Measurements from ENCODE around the gene IL1RAPL1. TPM values are rescaled to one million over a fixed set of nuclear protein-coding genes. Genes with fewer than 3 reads are reported as not detected.
A peak's percentile ranks its signal among the peaks of the same experiment; 100 is the strongest.
"Not testable (repeated sequence)": the region's sequence is repeated elsewhere in the genome, so short reads cannot be mapped to it uniquely, and the experiment has no call there.

IL1RAPL1 gene
- total RNA-seq, 1 experiment from 2014 or later: 15.5 TPM

GRCh38 chrX:28626515-28626914 lies 39.3 kb downstream of the IL1RAPL1 start:
- DNase-seq (ENCODE audit: low spot score): no peak

DNA sequence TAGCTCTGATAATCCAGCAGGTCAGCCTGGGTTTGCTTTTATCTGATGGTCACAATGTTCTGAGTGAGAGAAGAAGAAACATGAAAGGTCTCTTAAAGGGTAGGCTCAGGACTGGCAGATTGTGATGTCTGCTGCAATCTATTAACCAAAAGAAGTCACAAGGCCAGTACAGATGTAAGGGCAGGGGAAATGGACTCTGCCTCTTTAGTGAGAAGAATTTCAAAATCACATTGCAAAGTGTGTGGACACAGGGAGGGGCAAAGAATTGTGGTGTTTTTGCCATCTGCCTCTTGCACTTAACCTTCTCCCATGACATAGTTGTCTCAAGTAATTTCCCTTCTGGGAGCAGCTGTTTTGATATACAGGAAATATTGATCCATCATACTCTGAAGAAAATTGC lies 40.9 kb downstream of the IL1RAPL1 start:
- DNase-seq (ENCODE audit: low spot score): no peak

GRCh38 chrX:28638775-28639174 lies 51.5 kb downstream of the IL1RAPL1 start:
- no peak for DNase-seq (ENCODE audit: low spot score)

GRCh38 chrX:28639451-28639850 lies 52.2 kb downstream of the IL1RAPL1 start:
- DNase-seq (ENCODE audit: low spot score): peak; percentile 40

DNA sequence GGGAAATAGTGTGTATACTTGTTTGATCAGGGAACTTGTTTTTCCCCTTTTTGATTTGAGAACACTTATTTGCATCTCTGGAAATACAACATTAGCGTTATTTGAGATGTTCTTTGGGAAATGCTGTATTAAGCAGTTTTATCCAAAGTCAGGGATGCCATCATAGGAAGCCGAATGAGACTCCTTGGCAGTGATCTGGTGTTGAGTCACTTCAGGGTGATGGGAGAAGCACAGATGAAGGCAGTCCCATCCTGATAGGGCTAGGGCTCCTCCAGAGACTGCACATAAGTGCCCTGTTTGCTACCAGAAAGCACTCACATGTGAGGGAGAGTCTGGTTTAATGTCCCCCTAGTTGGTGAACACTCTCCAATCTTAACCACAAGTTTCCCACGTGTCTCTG lies 62.3 kb downstream of the IL1RAPL1 start:
- no peak for DNase-seq (ENCODE audit: low spot score)

DNA sequence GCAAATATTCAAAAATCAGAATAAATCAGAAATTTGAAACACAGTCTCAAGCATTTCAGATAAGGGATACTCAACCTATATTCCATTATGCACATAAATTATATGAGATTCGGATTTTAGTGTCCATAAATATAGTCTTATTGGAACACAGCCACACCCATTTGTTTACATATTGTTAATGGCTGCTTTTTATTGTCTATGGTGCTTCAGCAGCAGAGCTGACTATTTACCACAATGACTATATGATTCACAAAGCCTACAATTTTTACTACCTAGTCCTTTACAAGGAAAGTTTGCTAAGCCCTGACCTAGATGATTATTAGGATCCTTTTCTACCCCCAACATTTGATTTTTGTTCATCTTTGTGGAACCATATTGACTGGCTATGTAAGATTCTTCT lies 63.9 kb downstream of the IL1RAPL1 start:
- DNase-seq (ENCODE audit: low spot score): no peak

GRCh38 chrX:28659269-28659668 lies 72.0 kb downstream of the IL1RAPL1 start:
- no peak for DNase-seq (ENCODE audit: low spot score)

DNA sequence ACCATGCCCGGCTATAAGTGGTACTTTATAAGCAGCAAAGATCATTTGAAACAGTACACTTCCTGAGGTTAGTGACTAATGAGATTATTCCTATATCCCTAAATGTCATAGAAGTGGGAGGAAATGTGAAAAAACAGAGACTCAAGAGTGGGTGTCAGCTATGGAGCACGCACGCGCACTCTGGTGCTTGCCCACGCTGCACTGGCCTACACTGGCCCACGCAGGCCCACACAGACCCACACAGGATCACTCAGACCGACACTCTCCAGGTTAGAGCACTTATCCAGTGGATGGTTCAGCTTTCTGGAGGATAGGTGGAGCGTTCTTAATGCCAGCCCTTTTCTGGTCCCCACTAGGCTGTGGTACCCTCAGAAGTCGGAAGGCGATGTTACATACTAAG lies 78.5 kb downstream of the IL1RAPL1 start:
- DNase-seq (ENCODE audit: low spot score): no peak

DNA sequence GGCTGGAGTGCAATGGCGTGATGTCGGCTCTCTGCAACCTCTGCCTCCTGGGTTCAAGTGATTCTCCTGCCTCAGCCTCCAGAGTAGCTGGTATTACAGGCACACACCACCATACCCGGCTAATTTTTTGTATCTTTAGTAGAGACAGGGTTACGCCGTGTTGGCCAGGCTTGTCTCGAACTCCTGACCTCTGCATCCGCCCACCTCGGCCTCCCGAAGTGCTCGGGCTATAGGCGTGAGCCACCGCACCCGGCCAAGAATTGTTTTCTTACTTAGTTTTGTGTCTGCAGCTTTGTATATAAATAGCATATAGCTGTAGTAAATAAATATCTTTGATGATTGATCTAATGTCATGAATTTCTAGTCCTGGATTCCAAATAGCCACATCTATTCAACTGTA lies 81.1 kb downstream of the IL1RAPL1 start:
- no peak for DNase-seq (ENCODE audit: low spot score)

- no peak for DNase-seq (ENCODE audit: low spot score)
These were observed 81.7 kb downstream of the IL1RAPL1 start for GRCh38 chrX:28668957-28669356.

- no peak for DNase-seq (ENCODE audit: low spot score)
These were observed 82.8 kb downstream of the IL1RAPL1 start for GRCh38 chrX:28670074-28670473.

DNA sequence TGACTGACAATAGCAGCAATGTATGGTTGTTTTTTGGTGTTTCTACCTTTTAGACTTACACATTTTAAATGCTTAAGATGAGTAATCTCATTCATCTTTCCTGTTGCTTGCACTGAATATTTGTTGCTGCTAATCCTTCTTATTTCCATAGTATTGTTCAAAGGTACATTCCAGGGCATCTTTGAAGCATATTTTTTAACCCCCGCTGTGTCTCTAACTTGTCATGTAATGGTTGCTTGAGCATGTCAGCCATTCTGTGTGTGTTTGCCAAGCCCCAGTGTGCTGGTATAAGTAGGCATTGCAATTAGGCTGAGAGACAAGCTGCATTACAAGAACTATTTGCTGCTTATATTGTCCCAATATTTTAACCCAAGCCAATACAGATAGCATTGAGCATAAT lies 87.9 kb downstream of the IL1RAPL1 start:
- no peak for DNase-seq (ENCODE audit: low spot score)

GRCh38 chrX:28693101-28693500 lies 105.9 kb downstream of the IL1RAPL1 start:
- no peak for DNase-seq (ENCODE audit: low spot score)

DNA sequence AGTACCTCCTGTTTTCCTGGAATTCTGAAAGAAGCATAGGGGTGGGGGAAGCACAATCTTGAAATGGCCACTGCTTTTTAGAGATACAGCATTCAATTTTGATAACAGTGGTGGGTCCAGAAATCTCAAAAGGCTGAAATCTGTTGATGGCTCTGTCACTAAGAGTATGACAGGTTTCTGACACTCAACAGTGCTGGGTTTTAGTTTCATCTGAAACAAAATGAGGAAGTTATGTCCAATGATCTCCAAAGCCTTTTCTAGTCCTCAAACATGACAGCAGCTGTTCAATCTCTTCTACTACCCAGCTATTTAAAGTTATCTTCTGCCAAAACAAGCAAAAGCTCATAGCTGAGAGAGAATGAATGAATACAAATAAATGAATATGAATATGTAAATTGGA lies 110.5 kb downstream of the IL1RAPL1 start:
- no peak for DNase-seq (ENCODE audit: low spot score)

DNA sequence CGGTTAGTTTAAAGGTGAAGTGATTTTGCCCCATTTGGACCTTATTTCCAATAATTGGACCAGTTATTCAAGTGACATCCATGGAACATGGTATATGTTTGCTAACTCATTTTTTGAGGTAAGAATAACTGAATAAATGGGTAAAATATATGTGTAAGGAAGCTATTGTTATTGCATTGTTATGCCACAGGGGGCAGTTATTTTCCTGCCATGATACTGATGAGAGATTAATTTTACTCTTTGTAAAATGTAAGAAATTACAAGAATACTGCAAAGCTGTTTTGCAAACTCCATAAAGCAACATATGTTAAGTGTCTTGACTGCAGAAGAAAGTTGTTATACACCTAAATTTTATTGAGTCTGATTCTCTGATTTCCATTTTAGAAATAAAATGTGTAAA lies 114.0 kb downstream of the IL1RAPL1 start:
- no peak for DNase-seq (ENCODE audit: low spot score)

DNA sequence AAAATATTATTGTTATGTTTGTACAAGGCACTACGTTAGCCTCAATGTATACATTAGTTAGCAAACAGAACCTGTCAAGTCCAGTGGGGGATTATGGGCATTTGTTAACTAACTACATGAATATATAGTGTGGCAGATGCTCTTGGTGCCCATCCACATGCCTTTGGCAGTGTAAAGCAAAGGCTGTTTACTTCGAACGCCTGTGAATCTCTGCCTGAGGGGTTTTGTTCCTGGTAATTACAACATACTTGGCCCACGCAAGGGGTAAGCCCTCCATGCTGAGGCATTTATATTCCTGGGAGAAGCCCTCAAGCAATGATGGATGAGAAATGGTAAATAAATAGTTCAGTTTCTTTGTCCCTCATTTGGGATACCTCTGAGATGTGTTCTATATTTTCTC lies 119.7 kb downstream of the IL1RAPL1 start:
- no peak for DNase-seq (ENCODE audit: low spot score)

DNA sequence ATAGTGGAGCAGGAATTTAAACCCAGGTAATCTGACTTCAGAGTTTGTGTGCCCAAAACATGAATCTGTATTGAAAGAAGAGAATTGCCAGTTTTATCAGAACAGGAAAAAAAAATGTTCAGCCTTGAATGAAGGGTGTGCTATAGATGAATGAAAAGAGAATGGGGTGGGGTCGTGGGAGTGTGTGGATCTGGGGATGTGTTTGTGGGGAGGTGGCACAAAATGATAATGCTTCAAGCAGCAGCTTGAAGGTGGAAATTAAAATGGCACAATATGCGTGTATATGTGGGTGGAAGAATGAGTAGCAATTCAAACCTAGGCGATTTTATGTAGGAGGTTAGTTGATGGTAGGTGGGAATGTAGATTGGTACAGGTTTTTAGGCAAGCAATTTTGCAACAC lies 122.2 kb downstream of the IL1RAPL1 start:
- no peak for DNase-seq (ENCODE audit: low spot score)

- no peak for DNase-seq (ENCODE audit: low spot score)
These were observed 130.6 kb downstream of the IL1RAPL1 start for GRCh38 chrX:28717864-28718263.

GRCh38 chrX:28718450-28718849 lies 131.2 kb downstream of the IL1RAPL1 start:
- DNase-seq (ENCODE audit: low spot score): no peak

GRCh38 chrX:28719620-28720019 lies 132.4 kb downstream of the IL1RAPL1 start:
- DNase-seq (ENCODE audit: low spot score): no peak

DNA sequence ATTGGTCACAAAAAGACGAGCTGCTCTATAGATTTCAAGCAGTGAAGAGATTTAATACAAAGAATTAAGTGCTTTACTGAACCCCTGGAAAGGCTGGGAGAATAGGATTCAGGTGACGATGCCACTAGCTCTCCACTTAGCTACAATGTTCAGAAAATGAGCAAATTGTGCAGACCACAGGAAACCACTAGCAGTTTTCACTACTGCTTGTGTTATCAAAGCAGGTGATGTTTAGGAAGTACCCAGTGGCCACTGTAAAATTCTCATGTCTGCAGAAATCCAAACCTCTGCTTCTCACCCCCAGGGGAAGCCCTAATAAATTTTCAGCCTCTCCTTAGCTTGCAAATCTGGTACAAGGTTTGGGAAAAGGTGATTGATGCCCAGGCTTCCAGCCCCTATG lies 165.1 kb downstream of the IL1RAPL1 start:
- no peak for DNase-seq (ENCODE audit: low spot score)

GRCh38 chrX:28756175-28756574 lies 168.9 kb downstream of the IL1RAPL1 start:
- DNase-seq (ENCODE audit: low spot score): no peak

DNA sequence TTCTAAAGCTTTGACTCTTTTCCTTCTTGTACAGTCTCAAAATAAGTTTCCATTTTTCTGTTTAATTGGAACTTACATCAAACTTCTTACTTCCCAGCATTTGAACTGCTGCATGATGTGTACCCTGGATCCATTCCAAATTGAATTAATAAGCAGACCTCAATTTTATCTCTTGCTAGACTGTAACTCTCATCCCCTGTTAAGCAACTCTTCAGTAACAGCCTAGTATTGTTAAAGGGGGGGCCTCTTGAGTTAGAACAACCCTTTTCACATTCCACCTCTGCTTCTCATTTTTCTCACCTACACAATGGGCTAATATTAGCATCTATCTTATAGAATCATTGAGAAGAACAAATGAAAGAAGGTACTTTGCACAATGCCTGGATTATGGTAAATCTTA lies 169.4 kb downstream of the IL1RAPL1 start:
- no peak for DNase-seq (ENCODE audit: low spot score)

GRCh38 chrX:28757290-28757689 lies 170.0 kb downstream of the IL1RAPL1 start:
- DNase-seq (ENCODE audit: low spot score): no peak

GRCh38 chrX:28766561-28766960 lies 179.3 kb downstream of the IL1RAPL1 start:
- not testable (repeated sequence) for DNase-seq (ENCODE audit: low spot score)
